DND-41 (cell line): Measurements from ENCODE around the gene SLC24A3.

Experiments used
- ATAC-seq: fragments of 200-7000 bp; cut with Tn5 transposase; 3 replicates; pipeline ENCODE4 v1.9.1; 2021; ENCODE audit warnings: low read depth; ENCODE audit not compliant: insufficient read depth
- DNase-seq: peaks from one replicate; pipeline ENCODE4 v3.0.0-alpha.2; 2020
- H2AFZ ChIP-seq: 2 replicates; pipeline ENCODE4 v1.6.0; 2012; ENCODE audit warnings: low read depth, low read length
- H3K27ac ChIP-seq: 2 replicates; pipeline ENCODE4 v1.5.1; 2012; ENCODE audit warnings: low read length, inconsistent platforms
- H3K27me3 ChIP-seq: fragments of 200-600 bp; sonication (generic); 2 replicates; pipeline ENCODE4 v1.6.0; 2012; ENCODE audit warnings: low read length, mild to moderate bottlenecking, inconsistent platforms; ENCODE audit not compliant: insufficient read depth, poor library complexity
- H3K36me3 ChIP-seq: 2 replicates; pipeline ENCODE4 v1.5.1; 2012; ENCODE audit warnings: low read length, inconsistent platforms; ENCODE audit not compliant: insufficient read depth
- H3K4me1 ChIP-seq: 2 replicates; pipeline ENCODE4 v1.5.1; 2012; ENCODE audit warnings: mild to moderate bottlenecking, low read length; ENCODE audit not compliant: insufficient read depth
- H3K4me2 ChIP-seq: 2 replicates; pipeline ENCODE4 v1.6.0; 2012; ENCODE audit warnings: mild to moderate bottlenecking, moderate library complexity, low read length, inconsistent platforms; ENCODE audit not compliant: insufficient read depth
- H3K4me3 ChIP-seq, 2 experiments: fragments of 200-600 bp in 1 of 2; shearing (Covaris generic) in 1 of 2; 2 replicates each; pipeline ENCODE4 v1.5.1; 2012 to 2016; ENCODE audit warnings: inconsistent platforms in 2 of 2, low read length in 2 of 2, mild to moderate bottlenecking in 2 of 2, low read depth in 1 of 2, moderate library complexity in 1 of 2
- H3K79me2 ChIP-seq: 2 replicates; pipeline ENCODE4 v1.6.0; 2012; ENCODE audit warnings: low read length, inconsistent platforms; ENCODE audit not compliant: insufficient read depth
- H3K9ac ChIP-seq: 2 replicates; pipeline ENCODE4 v1.6.0; 2012; ENCODE audit warnings: low read depth, mild to moderate bottlenecking, inconsistent platforms, low read length, moderate library complexity
- H3K9me3 ChIP-seq: 2 replicates; pipeline ENCODE4 v1.5.1; 2012; ENCODE audit warnings: low read length, moderate library complexity, mild to moderate bottlenecking, inconsistent platforms; ENCODE audit not compliant: insufficient read depth, severe bottlenecking
- H4K20me1 ChIP-seq: 2 replicates; pipeline ENCODE4 v1.6.0; 2012; ENCODE audit warnings: low read length; ENCODE audit not compliant: insufficient read depth
- CTCF ChIP-seq: IDR thresholded peaks from 2 replicates; pipeline ENCODE4 v1.5.1; 2012; ENCODE audit warnings: borderline replicate concordance, low read length, moderate library complexity, mild to moderate bottlenecking; ENCODE audit not compliant: poor library complexity, severe bottlenecking; ENCODE audit errors: extremely low read depth
- EZH2 ChIP-seq: IDR thresholded peaks from 3 replicates; pipeline ENCODE4 v1.6.1; 2012; ENCODE audit warnings: borderline replicate concordance, low read depth, mild to moderate bottlenecking, moderate library complexity, low read length, inconsistent platforms; ENCODE audit not compliant: severe bottlenecking

Gene SLC24A3

DNA sequence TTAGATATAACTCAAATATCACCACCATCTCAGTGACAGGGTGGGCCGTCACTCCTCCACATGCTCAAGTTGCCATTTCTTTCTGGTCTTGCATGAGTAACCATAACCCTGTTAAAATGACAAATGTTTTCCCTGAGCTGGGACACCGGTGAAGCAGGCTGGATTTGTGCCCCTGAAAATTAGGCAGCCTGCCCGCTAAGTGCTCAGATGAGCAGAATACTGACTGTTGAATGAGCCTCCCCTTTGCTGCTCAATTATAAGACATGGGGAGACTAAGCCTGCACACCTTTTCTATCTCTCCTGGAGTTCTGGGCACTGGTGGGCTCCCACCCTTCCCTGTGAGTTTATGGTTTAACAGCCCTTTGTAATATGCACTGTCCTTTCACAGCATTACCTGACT lies 161.8 kb downstream of the SLC24A3 start:
- no peak overlapping the region for H3K9ac ChIP-seq
- DNase-seq (no peak), ATAC-seq (no peak)
- no peak for TF ChIP-seq CTCF
- no peak for TF ChIP-seq EZH2
- no peak overlapping the region for H3K4me2 ChIP-seq
- H3K27me3 ChIP-seq, result no peaks in the 10 kb centered on the region
- no peaks in the 10 kb centered on the region for H3K9me3 ChIP-seq
- no peaks in the 10 kb centered on the region for H4K20me1 ChIP-seq
- no peaks in the 10 kb centered on the region for H3K79me2 ChIP-seq
- no peaks in the 10 kb centered on the region for H3K36me3 ChIP-seq
- H2AFZ ChIP-seq, result no peak overlapping the region
- no peaks in the 10 kb centered on the region for H3K4me1 ChIP-seq
- no peak overlapping the region for H3K27ac ChIP-seq
- no peak overlapping the region for H3K4me3 ChIP-seq

DNA sequence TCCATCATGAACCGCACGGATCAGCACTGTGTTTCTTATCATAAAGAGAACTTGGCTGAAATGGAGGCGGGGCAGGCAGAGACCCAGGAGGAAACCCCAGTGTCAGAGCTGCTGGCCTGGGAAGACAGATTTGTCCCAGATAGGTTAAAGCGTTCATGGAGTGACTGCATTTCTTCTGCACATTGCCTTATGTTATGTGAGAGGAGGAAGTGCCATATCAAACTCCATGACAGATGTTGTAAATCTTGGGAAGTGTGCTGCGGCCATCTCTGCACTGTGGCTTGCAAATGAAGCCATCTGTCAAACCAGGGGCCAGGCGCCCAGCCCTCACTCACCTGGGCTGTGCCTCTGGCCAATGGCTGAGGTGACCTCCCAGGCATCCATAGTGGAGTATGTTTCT lies 163.0 kb downstream of the SLC24A3 start:
- no peak for DNase-seq
- no peak overlapping the region for H3K4me3 ChIP-seq
- no peaks in the 10 kb centered on the region for H3K79me2 ChIP-seq
- TF ChIP-seq CTCF (no peak), EZH2 (no peak)
- no peaks in the 10 kb centered on the region for H3K4me1 ChIP-seq
- H4K20me1 ChIP-seq, result no peaks in the 10 kb centered on the region
- no peak overlapping the region for H2AFZ ChIP-seq
- H3K9ac ChIP-seq, result no peak overlapping the region
- no peak overlapping the region for H3K4me2 ChIP-seq
- no peak overlapping the region for H3K27ac ChIP-seq
- H3K27me3 ChIP-seq, result no peaks in the 10 kb centered on the region
- ATAC-seq, result no peak
- H3K9me3 ChIP-seq, result no peaks in the 10 kb centered on the region
- H3K36me3 ChIP-seq, result no peaks in the 10 kb centered on the region

GRCh38 chr20:19375801-19376200 lies 163.4 kb downstream of the SLC24A3 start:
- H3K4me2 ChIP-seq, result no peak overlapping the region
- no peaks in the 10 kb centered on the region for H4K20me1 ChIP-seq
- H2AFZ ChIP-seq, result no peak overlapping the region
- no peak overlapping the region for H3K9ac ChIP-seq
- H3K27ac ChIP-seq, result no peak overlapping the region
- DNase-seq (no peak), ATAC-seq (no peak)
- H3K27me3 ChIP-seq, result no peaks in the 10 kb centered on the region
- no peaks in the 10 kb centered on the region for H3K79me2 ChIP-seq
- H3K36me3 ChIP-seq, result no peaks in the 10 kb centered on the region
- TF ChIP-seq CTCF, result no peak
- TF ChIP-seq EZH2, result no peak
- H3K4me1 ChIP-seq, result no peaks in the 10 kb centered on the region
- no peak overlapping the region for H3K4me3 ChIP-seq
- H3K9me3 ChIP-seq, result no peaks in the 10 kb centered on the region
